Right cardiac atrium (tissue), 5 donors: ENCODE results near the gene HBQ1. TPM values are rescaled to one million over a fixed set of nuclear protein-coding genes. Genes with fewer than 3 reads are reported as not detected.
"Not testable (repeated sequence)": the region's sequence is repeated elsewhere in the genome, so short reads cannot be mapped to it uniquely, and the experiment has no call there.

Experiments used
- ATAC-seq, 2 donors: fragments of 200-7000 bp; cut with Tn5 transposase; one replicate each; pipeline versions ENCODE4 v1.8.0 to v1.9.1; 2020; ENCODE audit warnings: moderate library complexity in 2 of 2, mild to moderate bottlenecking in 1 of 2
- DNase-seq, 3 donors: peaks; one replicate each; pipeline ENCODE4 v3.0.0-alpha.2; 2020
- H3K27ac ChIP-seq: one replicate; pipeline ENCODE4 v1.5.1; 2013; ENCODE audit warnings: mild to moderate bottlenecking, low read length, control low read depth, moderate library complexity
- H3K27me3 ChIP-seq: one replicate; pipeline ENCODE4 v1.6.1; 2013; ENCODE audit not compliant: control insufficient read depth, insufficient read depth
- H3K4me1 ChIP-seq: one replicate; pipeline ENCODE4 v1.6.1; 2013; ENCODE audit warnings: low read length; ENCODE audit not compliant: control insufficient read depth, insufficient read depth
- H3K4me3 ChIP-seq: one replicate; pipeline ENCODE4 v1.5.1; 2013; ENCODE audit warnings: low read length, control low read depth
- H3K9me3 ChIP-seq: one replicate; pipeline ENCODE4 v1.6.1; 2013; ENCODE audit warnings: low read length; ENCODE audit not compliant: control insufficient read depth
- WGBS: extraction: QIAGEN DNeasy Blood & Tissue Kit; methylation state at CpG from one replicate; pipeline ENCODE4 v1.1.7; 2013; 5-methylcytosine and 5-hydroxymethylcytosine counted together
- intact Hi-C, 4 donors: fragments of 100-400 bp; cut with DNase I; formaldehyde crosslinking; loops; one replicate each; pipeline versions ENCODE4 v1.11.0 to v1.14.0; 2022 to 2023
- polyA plus RNA-seq: library from polyadenylated mRNA; stranded (reverse); fragments of 200-250 nt; gene quantifications from one replicate; pipeline ENCODE4 v1.2.3, GENCODE V29; 2013
- total RNA-seq, 4 donors: library from RNA; stranded (reverse); fragmentation: NEBNext Ultra II Directional; extraction: Animal tissue kit (Norgen Biotek cat#: 25700); gene quantifications; one replicate each; pipeline ENCODE4 v1.2.1, GENCODE V29; 2021
- donor health status: healthy with polysubstance abuse.
- donor health status: DM: no; HTN: yes; CAD: no.
- donor health status: DM: no; HTN: no; CAD: no.
- donor health status: DM: no; HTN: yes; CAD: no; lungs with severe emphysema.
- donor health status: DM: yes; HTN: yes; CAD: no.

HBQ1 gene
- total and polyA plus RNA-seq, 5 donors, result not detected

- Histone ChIP-seq H3K27me3 (no peaks in the 10 kb centered on the region), H3K4me3 (no peak overlapping the region), H3K4me1 (no peaks in the 10 kb centered on the region), H3K9me3 (no peaks in the 10 kb centered on the region), H3K27ac (no peak overlapping the region)
- intact Hi-C loops, result no loop called here
- DNase-seq, result no peak
- no peak for ATAC-seq
- 48% methylated on average over 9 of the region's 9 CpGs for WGBS
Measured at GRCh38 chr16:149024-149660, 31.1 kb upstream of the HBQ1 start.

GRCh38 chr16:152141-153128 lies 27.8 kb upstream of the HBQ1 start, which contains the start of gene HBZ:
TSS of gene HBZ (plus strand) at chr16:152644. CDS start at chr16:152910, 266 bp downstream.
- ATAC-seq, result peak; percentile 22 to 26
- intact Hi-C loops, result no loop called here
- Histone ChIP-seq H3K27me3 (no peaks in the 10 kb centered on the region), H3K9me3 (no peaks in the 10 kb centered on the region), H3K4me1 (no peaks in the 10 kb centered on the region), H3K4me3 (no peak within 1 kb of the TSS), H3K27ac (no peak within 1 kb of the TSS)
- WGBS, result 73% methylated on average over 17 of the region's 17 CpGs
- no peak for DNase-seq

- DNase-seq, intact Hi-C loops, H3K9me3 ChIP-seq, H3K4me3 ChIP-seq, H3K27me3 ChIP-seq, H3K27ac ChIP-seq, H3K4me1 ChIP-seq: not testable (repeated sequence)
- peak in 1 of 2 donors; percentile 9 for ATAC-seq
- 62% methylated on average over 4 of the region's 6 CpGs for WGBS
Measured at GRCh38 chr16:153129-153521, 27.1 kb upstream of the HBQ1 start.

DNA sequence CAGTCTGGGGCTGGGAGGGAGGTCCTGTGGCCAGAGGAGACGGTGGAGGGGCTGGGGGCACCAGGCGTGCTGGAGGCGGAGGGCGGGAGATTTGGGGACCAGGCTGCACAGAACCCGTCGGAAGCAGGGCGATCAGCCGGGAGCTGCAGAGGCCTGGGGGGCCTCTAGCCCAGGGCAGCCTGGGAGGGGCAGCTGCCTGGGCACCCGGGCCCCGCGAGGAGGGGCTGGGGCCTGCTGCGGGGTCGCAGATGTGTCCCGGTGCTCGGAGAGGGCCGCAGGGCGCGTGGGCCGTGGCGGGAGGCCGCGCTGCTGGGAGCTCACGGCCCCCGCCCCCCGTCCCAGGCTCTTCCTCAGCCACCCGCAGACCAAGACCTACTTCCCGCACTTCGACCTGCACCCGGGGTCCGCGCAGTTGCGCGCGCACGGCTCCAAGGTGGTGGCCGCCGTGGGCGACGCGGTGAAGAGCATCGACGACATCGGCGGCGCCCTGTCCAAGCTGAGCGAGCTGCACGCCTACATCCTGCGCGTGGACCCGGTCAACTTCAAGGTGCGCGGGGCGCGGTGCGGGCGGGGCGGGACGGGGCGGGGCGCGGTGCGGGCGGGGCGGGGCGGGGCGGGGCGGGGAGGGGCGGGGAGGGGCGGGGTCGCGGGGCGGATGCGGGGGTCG lies 26.6 kb upstream of the HBQ1 start:
- intact Hi-C loops, H3K4me3 ChIP-seq, H3K4me1 ChIP-seq, H3K9me3 ChIP-seq, H3K27me3 ChIP-seq, H3K27ac ChIP-seq, DNase-seq: not testable (repeated sequence)
- WGBS, result under 1% methylated on average over 18 of the region's 74 CpGs
- ATAC-seq, result peak; percentile 27 to 49

- Histone ChIP-seq H3K27ac (no peak overlapping the region), H3K9me3 (no peaks in the 10 kb centered on the region), H3K27me3 (no peaks in the 10 kb centered on the region), H3K4me1 (no peaks in the 10 kb centered on the region), H3K4me3 (peak overlapping the region; percentile 51)
- DNase-seq, result peak in 2 of 3 donors; percentile 45 to 70
- 2% methylated on average over 53 of the region's 59 CpGs for WGBS
- ATAC-seq, result peak; percentile 57 to 68
- intact Hi-C loops, result no loop called here
Measured at GRCh38 chr16:154217-155030, 25.8 kb upstream of the HBQ1 start.

DNA sequence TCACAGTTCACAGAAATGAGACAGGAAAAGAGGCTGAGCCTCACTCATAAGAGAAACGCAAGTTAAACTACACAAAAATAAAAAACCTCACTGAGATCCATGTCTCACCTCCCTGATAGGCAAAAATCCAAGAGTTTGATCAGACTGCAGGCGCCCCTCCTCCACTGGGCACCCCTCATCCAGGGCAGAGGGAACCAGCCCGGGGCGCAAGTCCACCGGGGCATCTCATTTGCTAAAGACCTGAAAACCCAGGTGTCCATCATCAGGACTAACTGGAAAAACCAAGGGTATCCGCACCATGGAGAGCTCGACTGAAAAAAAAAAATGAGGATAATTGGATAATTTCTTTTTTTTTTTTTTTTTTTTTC lies 25.2 kb upstream of the HBQ1 start:
- ATAC-seq (no peak), DNase-seq (no peak)
- Histone ChIP-seq H3K9me3 (no peaks in the 10 kb centered on the region), H3K27me3 (no peaks in the 10 kb centered on the region), H3K4me3 (peak overlapping the region; percentile 51), H3K4me1 (no peaks in the 10 kb centered on the region), H3K27ac (no peak overlapping the region)
- intact Hi-C loops, result no loop called here
- 63% methylated on average over 7 of the region's 7 CpGs for WGBS

- Histone ChIP-seq H3K27ac (no peak overlapping the region), H3K27me3 (no peaks in the 10 kb centered on the region), H3K4me1 (no peaks in the 10 kb centered on the region), H3K4me3 (no peak overlapping the region), H3K9me3 (no peaks in the 10 kb centered on the region)
- intact Hi-C loops, result no loop called here
- DNase-seq, result no peak
- WGBS, result 38% methylated on average over 6 of the region's 6 CpGs
- ATAC-seq, result no peak
Measured at GRCh38 chr16:159136-159849, 21.0 kb upstream of the HBQ1 start.

- H3K9me3 ChIP-seq, ATAC-seq, DNase-seq, H3K4me1 ChIP-seq, H3K27me3 ChIP-seq, H3K27ac ChIP-seq, H3K4me3 ChIP-seq, intact Hi-C loops: not testable (repeated sequence)
- 72% methylated on average over 20 of the region's 20 CpGs for WGBS
Measured at GRCh38 chr16:160242-160641, 20.0 kb upstream of the HBQ1 start.

DNA sequence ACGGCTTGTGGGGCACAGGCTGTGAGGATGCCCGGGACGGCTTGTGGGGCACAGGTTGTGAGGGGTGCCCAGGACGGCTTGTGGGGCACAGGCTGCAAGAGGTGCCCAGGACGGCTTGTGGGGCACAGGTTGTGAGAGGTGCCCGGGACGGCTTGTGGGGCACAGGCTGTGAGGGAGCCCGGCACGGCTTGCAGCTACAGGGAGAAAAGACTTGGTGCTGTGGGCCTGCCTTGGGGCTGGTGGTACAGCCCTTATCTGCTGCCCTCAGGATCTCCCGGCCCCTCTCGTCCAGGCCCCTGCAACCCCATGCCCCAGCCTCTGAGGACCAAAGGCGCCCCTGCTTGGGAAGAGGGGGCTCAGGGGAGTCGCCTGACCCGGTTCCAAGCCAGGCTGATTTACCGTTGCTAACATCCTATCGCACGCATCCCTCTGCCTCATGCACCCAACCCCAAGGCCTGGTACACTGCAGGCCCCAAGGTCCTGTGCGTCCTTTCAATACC lies 19.5 kb upstream of the HBQ1 start:
- Histone ChIP-seq H3K4me3 (no peak overlapping the region), H3K27me3 (no peaks in the 10 kb centered on the region), H3K4me1 (peaks cover 1% of the 10 kb centered on the region), H3K9me3 (no peaks in the 10 kb centered on the region), H3K27ac (no peak overlapping the region)
- intact Hi-C loops, result no loop called here
- 63% methylated on average over 18 of the region's 18 CpGs for WGBS
- ATAC-seq (no peak), DNase-seq (no peak)
